ENCODE results near the gene SPATA18.
"Not testable (repeated sequence)": the region's sequence is repeated elsewhere in the genome, so short reads cannot be mapped to it uniquely, and the experiment has no call there.

The SPATA18 gene

GRCh38 chr4:52110171-52110570, 59.1 kb downstream of the SPATA18 start:
- DNase-seq (ENCODE audit: low read depth) = no peak
- H3K4me3 ChIP-seq (ENCODE audit: low read depth, low read length) = no peak overlapping the region
- TF ChIP-seq, protein P1, sequence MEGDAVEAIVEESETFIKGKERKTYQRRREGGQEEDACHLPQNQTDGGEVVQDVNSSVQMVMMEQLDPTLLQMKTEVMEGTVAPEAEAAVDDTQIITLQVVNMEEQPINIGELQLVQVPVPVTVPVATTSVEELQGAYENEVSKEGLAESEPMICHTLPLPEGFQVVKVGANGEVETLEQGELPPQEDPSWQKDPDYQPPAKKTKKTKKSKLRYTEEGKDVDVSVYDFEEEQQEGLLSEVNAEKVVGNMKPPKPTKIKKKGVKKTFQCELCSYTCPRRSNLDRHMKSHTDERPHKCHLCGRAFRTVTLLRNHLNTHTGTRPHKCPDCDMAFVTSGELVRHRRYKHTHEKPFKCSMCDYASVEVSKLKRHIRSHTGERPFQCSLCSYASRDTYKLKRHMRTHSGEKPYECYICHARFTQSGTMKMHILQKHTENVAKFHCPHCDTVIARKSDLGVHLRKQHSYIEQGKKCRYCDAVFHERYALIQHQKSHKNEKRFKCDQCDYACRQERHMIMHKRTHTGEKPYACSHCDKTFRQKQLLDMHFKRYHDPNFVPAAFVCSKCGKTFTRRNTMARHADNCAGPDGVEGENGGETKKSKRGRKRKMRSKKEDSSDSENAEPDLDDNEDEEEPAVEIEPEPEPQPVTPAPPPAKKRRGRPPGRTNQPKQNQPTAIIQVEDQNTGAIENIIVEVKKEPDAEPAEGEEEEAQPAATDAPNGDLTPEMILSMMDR (IDR thresholded peaks at IDR 0.05; ENCODE audit: low read depth, low read length, missing control alignments) = no peak

DNA sequence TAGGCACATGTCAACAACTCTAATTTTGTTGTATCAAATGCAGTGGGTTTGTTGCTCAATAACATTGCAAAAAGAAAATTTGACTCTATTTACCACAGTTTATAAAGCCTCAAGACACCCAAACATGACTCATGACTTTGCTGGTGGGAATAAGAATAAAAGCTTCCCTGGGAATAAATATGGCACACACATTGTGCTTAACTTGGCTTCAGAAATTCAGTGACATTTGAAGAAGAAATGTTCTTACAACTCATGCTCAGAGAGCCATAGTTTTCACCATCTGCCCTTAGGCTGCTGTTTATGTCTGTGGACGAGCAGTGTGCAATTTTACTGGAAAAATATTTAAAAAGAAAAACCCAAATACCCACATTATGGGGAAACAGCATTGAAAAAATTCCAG, 60.9 kb downstream of the SPATA18 start:
- no peak for DNase-seq (ENCODE audit: low read depth)
- TF ChIP-seq, protein P1 (IDR thresholded peaks at IDR 0.05; ENCODE audit: low read depth, low read length, missing control alignments) = no peak
- H3K4me3 ChIP-seq (ENCODE audit: low read depth, low read length) = no peak overlapping the region

GRCh38 chr4:52112411-52112810, 61.3 kb downstream of the SPATA18 start:
- DNase-seq (ENCODE audit: low read depth) = no peak
- TF ChIP-seq, protein P1 (IDR thresholded peaks at IDR 0.05; ENCODE audit: low read depth, low read length, missing control alignments) = no peak
- no peak overlapping the region for H3K4me3 ChIP-seq (ENCODE audit: low read depth, low read length)

- no peak overlapping the region for H3K4me3 ChIP-seq (ENCODE audit: low read depth, low read length)
- no peak for DNase-seq (ENCODE audit: low read depth)
- TF ChIP-seq, protein P1 (IDR thresholded peaks at IDR 0.05; ENCODE audit: low read depth, low read length, missing control alignments) = no peak
Observed at GRCh38 chr4:52116641-52117040, 65.5 kb downstream of the SPATA18 start.

GRCh38 chr4:52126226-52126625, 75.1 kb downstream of the SPATA18 start:
- DNase-seq (ENCODE audit: low read depth) = no peak
- no peak overlapping the region for H3K4me3 ChIP-seq (ENCODE audit: low read depth, low read length)
- TF ChIP-seq, protein P1 (IDR thresholded peaks at IDR 0.05; ENCODE audit: low read depth, low read length, missing control alignments) = no peak

GRCh38 chr4:52126966-52127365, 75.9 kb downstream of the SPATA18 start:
- DNase-seq (ENCODE audit: low read depth) = no peak
- H3K4me3 ChIP-seq (ENCODE audit: low read depth, low read length) = no peak overlapping the region
- TF ChIP-seq, protein P1 (IDR thresholded peaks at IDR 0.05; ENCODE audit: low read depth, low read length, missing control alignments) = no peak

GRCh38 chr4:52135171-52135570, 84.1 kb downstream of the SPATA18 start:
- TF ChIP-seq, protein P1 (IDR thresholded peaks at IDR 0.05; ENCODE audit: low read depth, low read length, missing control alignments) = no peak
- DNase-seq (ENCODE audit: low read depth) = no peak
- H3K4me3 ChIP-seq (ENCODE audit: low read depth, low read length) = no peak overlapping the region

GRCh38 chr4:52137152-52137551, 86.0 kb downstream of the SPATA18 start:
- DNase-seq (ENCODE audit: low read depth) = not testable (repeated sequence)

More at GRCh38 chr4:52137152-52137551, 86.0 kb downstream of the SPATA18 start:
- H3K4me3 ChIP-seq (ENCODE audit: low read depth, low read length) = not testable (repeated sequence)
